Type B pancreatic cell (in vitro differentiated cells): ENCODE results near the gene TECR. TPM values are rescaled to one million over a fixed set of nuclear protein-coding genes. Genes with fewer than 3 reads are reported as not detected.
A peak's percentile ranks its signal among the peaks of the same experiment; 100 is the strongest.
"Not testable (repeated sequence)": the region's sequence is repeated elsewhere in the genome, so short reads cannot be mapped to it uniquely, and the experiment has no call there.

Source experiments
- DNase-seq: peaks from one replicate; pipeline ENCODE4 v3.0.0; 2021; ENCODE audit warnings: mixed read lengths; ENCODE audit not compliant: unreplicated experiment; ENCODE audit errors: extremely low spot score
- H3K27ac Mint-ChIP-seq: 2 replicates; pipeline ENCODE4 v1.8.0; 2021; ENCODE audit warnings: mild to moderate bottlenecking, mixed read lengths
- H3K27me3 Mint-ChIP-seq: 2 replicates; pipeline ENCODE4 v1.8.0; 2021; ENCODE audit warnings: mixed read lengths
- H3K36me3 Mint-ChIP-seq: 2 replicates; pipeline ENCODE4 v1.8.0; 2021; ENCODE audit warnings: mixed read lengths
- H3K4me1 Mint-ChIP-seq: one replicate; pipeline ENCODE4 v1.8.0; 2021; ENCODE audit warnings: mixed read lengths; ENCODE audit not compliant: unreplicated experiment
- H3K4me3 Mint-ChIP-seq: 2 replicates; pipeline ENCODE4 v1.8.0; 2021; ENCODE audit warnings: mild to moderate bottlenecking, mixed read lengths
- H3K9me3 Mint-ChIP-seq: 2 replicates; pipeline ENCODE4 v1.8.0; 2021; ENCODE audit warnings: mixed read lengths
- CTCF ChIP-seq: fragments of 200-600 bp; sonication (generic); conservative IDR thresholded peaks from 2 replicates; pipeline ENCODE4 v1.5.0; 2021; ENCODE audit warnings: antibody characterized with exemption, mild to moderate bottlenecking
- total RNA-seq: library from RNA; stranded (reverse); gene quantifications from 2 replicates; pipeline ENCODE4 v1.2.1, GENCODE V29; 2021; ENCODE audit warnings: low replicate concordance

TECR gene
- total RNA-seq, 1 donor from 2014 or later = 171 TPM

- peak overlapping the region; percentile 74 for H3K4me3 Mint-ChIP-seq
- H3K27me3 Mint-ChIP-seq = no peaks in the 10 kb centered on the region
- no peak for DNase-seq
- H3K36me3 Mint-ChIP-seq = peaks cover 3% of the 10 kb centered on the region
- no peaks in the 10 kb centered on the region for H3K9me3 Mint-ChIP-seq
- peaks cover 13% of the 10 kb centered on the region for H3K4me1 Mint-ChIP-seq
- H3K27ac Mint-ChIP-seq = peak overlapping the region; percentile 96
- no peak for TF ChIP-seq CTCF
Measured at GRCh38 chr19:14536926-14537692, 7.7 kb downstream of the TECR start.

- Mint-ChIP-seq H3K4me1 (peaks cover 11% of the 10 kb centered on the region), H3K36me3 (no peaks in the 10 kb centered on the region), H3K4me3 (no peak overlapping the region), H3K9me3 (no peaks in the 10 kb centered on the region), H3K27me3 (no peaks in the 10 kb centered on the region), H3K27ac (peak overlapping the region; percentile 73)
- no peak for TF ChIP-seq CTCF
- DNase-seq = no peak
Measured at GRCh38 chr19:14540741-14541525, 11.5 kb downstream of the TECR start.

- not testable (repeated sequence) for DNase-seq, H3K4me3 Mint-ChIP-seq, H3K36me3 Mint-ChIP-seq, H3K9me3 Mint-ChIP-seq, H3K4me1 Mint-ChIP-seq, H3K27ac Mint-ChIP-seq, H3K27me3 Mint-ChIP-seq
Measured at GRCh38 chr19:14541979-14542378, 12.6 kb downstream of the TECR start.

- H3K4me1 Mint-ChIP-seq = peaks cover 7% of the 10 kb centered on the region
- H3K27ac Mint-ChIP-seq = peak overlapping the region; percentile 91
- no peaks in the 10 kb centered on the region for H3K36me3 Mint-ChIP-seq
- H3K9me3 Mint-ChIP-seq = no peaks in the 10 kb centered on the region
- H3K4me3 Mint-ChIP-seq = no peak overlapping the region
- no peaks in the 10 kb centered on the region for H3K27me3 Mint-ChIP-seq
- TF ChIP-seq CTCF = no peak
- DNase-seq = no peak
Measured at GRCh38 chr19:14542711-14543328, 13.4 kb downstream of the TECR start.

- Mint-ChIP-seq H3K27ac (peak overlapping the region; percentile 90), H3K4me1 (peaks cover 7% of the 10 kb centered on the region), H3K27me3 (no peaks in the 10 kb centered on the region), H3K4me3 (no peak overlapping the region), H3K9me3 (no peaks in the 10 kb centered on the region), H3K36me3 (no peaks in the 10 kb centered on the region)
- no peak for DNase-seq
- no peak for TF ChIP-seq CTCF
Measured at GRCh38 chr19:14544047-14544446, 14.7 kb downstream of the TECR start.
